ENCODE results near the gene FGF22. TPM values are rescaled to one million over a fixed set of nuclear protein-coding genes. Genes with fewer than 3 reads are reported as not detected.

Gene FGF22
- total and polyA plus RNA-seq, 4 donors, result 0.10 to 0.85 (median 0.34) TPM

DNA sequence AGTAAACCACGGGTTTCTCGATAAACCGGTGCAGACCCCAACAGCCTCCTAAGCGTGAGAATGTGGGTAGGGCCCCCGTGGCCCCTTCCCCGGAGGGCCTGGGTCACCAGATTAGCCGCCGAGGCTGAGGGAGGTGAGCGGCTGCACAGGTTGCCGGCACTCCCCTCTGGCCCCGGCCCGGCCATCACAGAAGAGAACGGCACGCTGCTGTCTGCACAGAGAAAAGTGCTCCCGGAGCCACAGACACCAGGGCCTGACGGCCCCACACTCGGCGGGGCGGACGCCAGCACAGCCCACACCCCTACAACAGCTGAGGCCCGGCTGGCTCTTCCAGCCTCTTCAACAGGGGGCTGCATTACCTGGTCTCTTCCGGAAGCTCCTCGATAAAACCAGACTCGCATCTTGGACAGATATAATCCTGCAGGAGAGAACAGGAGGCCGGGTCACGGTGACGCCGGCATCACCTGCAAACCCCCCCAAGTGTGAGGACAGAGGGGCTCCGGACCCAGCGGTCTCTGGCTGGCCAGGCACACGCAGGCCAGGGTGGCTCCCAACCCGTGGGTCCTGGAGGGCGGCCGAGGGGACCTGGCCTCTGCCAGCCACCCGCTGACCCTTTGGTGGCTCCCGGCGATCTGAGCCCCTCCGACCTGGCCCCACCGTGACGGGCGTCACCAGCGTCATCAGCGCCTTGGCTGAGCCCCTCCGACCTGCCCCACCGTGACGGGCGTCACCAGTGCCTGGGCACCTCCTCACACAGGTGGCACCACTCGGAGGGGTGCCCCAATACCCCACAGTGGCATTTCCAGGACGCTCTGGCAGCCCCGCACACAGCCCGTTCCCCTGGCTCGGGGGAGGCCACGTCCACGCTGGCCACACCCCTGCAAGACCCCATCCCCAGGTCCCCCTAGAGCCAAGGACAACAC, 13.0 kb downstream of the FGF22 start:
- Histone ChIP-seq H3K9me3 (ENCODE audit: control insufficient read depth in 4 of 4, insufficient read depth in 3 of 4, low read length in 3 of 4) (no peaks in the 10 kb centered on the region), H3K4me1 (ENCODE audit: control insufficient read depth in 5 of 5, insufficient read depth in 5 of 5, low read length in 5 of 5) (no peaks in the 10 kb centered on the region), H3K27me3 (ENCODE audit: control insufficient read depth in 3 of 3, insufficient read depth in 3 of 3, low read length in 2 of 3) (no peaks in the 10 kb centered on the region), H3K36me3 (ENCODE audit: control insufficient read depth in 4 of 4, insufficient read depth in 4 of 4, low read length in 4 of 4) (peaks cover 2 to 60% (median 10%) of the 10 kb centered on the region in 4 donors), H3K27ac (ENCODE audit: low read depth in 1 of 2, low read length in 1 of 2) (no peak overlapping the region), H3K4me3 (no peak overlapping the region), H3K9ac (ENCODE audit: insufficient read depth in 1 of 2, low read length in 2 of 2) (no peak overlapping the region)
- WGBS, 2 donors, result 94 to 95% methylated on average over 45 to 54 of the region's 54 CpGs
- TF ChIP-seq, protein P1, sequence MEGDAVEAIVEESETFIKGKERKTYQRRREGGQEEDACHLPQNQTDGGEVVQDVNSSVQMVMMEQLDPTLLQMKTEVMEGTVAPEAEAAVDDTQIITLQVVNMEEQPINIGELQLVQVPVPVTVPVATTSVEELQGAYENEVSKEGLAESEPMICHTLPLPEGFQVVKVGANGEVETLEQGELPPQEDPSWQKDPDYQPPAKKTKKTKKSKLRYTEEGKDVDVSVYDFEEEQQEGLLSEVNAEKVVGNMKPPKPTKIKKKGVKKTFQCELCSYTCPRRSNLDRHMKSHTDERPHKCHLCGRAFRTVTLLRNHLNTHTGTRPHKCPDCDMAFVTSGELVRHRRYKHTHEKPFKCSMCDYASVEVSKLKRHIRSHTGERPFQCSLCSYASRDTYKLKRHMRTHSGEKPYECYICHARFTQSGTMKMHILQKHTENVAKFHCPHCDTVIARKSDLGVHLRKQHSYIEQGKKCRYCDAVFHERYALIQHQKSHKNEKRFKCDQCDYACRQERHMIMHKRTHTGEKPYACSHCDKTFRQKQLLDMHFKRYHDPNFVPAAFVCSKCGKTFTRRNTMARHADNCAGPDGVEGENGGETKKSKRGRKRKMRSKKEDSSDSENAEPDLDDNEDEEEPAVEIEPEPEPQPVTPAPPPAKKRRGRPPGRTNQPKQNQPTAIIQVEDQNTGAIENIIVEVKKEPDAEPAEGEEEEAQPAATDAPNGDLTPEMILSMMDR (IDR thresholded peaks at IDR 0.05; ENCODE audit: control extremely low read depth, extremely low read depth), result no peak
- no peak for DNase-seq
- ATAC-seq (ENCODE audit: insufficient read depth, low FRiP score), result no peak

- ATAC-seq (ENCODE audit: insufficient read depth, low FRiP score) (no peak), DNase-seq (no peak)
- H3K4me3 ChIP-seq, result no peak overlapping the region
- H3K27ac ChIP-seq (ENCODE audit: low read depth in 1 of 2, low read length in 1 of 2), result no peak overlapping the region
- no peaks in the 10 kb centered on the region for H3K9me3 ChIP-seq (ENCODE audit: control insufficient read depth in 4 of 4, insufficient read depth in 3 of 4, low read length in 3 of 4)
- peaks cover 0 to 3% (median 0%) of the 10 kb centered on the region in 5 donors for H3K4me1 ChIP-seq (ENCODE audit: control insufficient read depth in 5 of 5, insufficient read depth in 5 of 5, low read length in 5 of 5)
- no peak overlapping the region for H3K9ac ChIP-seq (ENCODE audit: insufficient read depth in 1 of 2, low read length in 2 of 2)
- TF ChIP-seq, protein P1 (IDR thresholded peaks at IDR 0.05; ENCODE audit: control extremely low read depth, extremely low read depth), result no peak
- H3K27me3 ChIP-seq (ENCODE audit: control insufficient read depth in 3 of 3, insufficient read depth in 3 of 3, low read length in 2 of 3), result no peaks in the 10 kb centered on the region
- H3K36me3 ChIP-seq (ENCODE audit: control insufficient read depth in 4 of 4, insufficient read depth in 4 of 4, low read length in 4 of 4), result peaks cover 2 to 58% (median 10%) of the 10 kb centered on the region in 4 donors
- WGBS, 2 donors, result 85 to 92% methylated on average over 17 of the region's 17 CpGs
These were observed 13.7 kb downstream of the FGF22 start for GRCh38 chr19:653425-653824.

DNA sequence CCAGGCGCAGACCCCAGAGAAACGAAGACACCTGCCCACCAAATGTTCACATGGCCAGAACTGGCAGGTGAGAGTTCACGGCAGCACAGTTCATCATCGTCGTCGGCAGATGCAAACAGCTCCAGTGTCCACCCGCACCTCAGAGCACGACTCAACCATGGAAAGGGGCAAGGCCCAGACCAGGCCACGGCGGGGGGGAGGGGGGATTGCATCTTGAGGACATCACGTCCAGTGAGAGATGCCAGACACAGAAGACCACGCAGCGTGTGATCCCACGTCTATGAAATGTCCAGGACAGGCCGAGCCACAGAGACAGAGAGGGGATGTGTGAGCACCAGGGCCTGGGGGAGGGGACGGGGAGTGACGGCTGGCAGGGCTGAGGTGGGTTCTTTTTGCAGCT, 16.0 kb downstream of the FGF22 start:
- Histone ChIP-seq H3K9me3 (ENCODE audit: control insufficient read depth in 4 of 4, insufficient read depth in 3 of 4, low read length in 3 of 4) (no peaks in the 10 kb centered on the region), H3K9ac (ENCODE audit: insufficient read depth in 1 of 2, low read length in 2 of 2) (no peak overlapping the region), H3K4me1 (ENCODE audit: control insufficient read depth in 5 of 5, insufficient read depth in 5 of 5, low read length in 5 of 5) (peaks cover 0 to 25% (median 2%) of the 10 kb centered on the region in 5 donors), H3K4me3 (no peak overlapping the region), H3K27ac (ENCODE audit: low read depth in 1 of 2, low read length in 1 of 2) (no peak overlapping the region), H3K27me3 (ENCODE audit: control insufficient read depth in 3 of 3, insufficient read depth in 3 of 3, low read length in 2 of 3) (no peaks in the 10 kb centered on the region), H3K36me3 (ENCODE audit: control insufficient read depth in 4 of 4, insufficient read depth in 4 of 4, low read length in 4 of 4) (peaks cover 2 to 43% (median 5%) of the 10 kb centered on the region in 4 donors)
- TF ChIP-seq, protein P1 (IDR thresholded peaks at IDR 0.05; ENCODE audit: control extremely low read depth, extremely low read depth), result no peak
- no peak for ATAC-seq (ENCODE audit: insufficient read depth, low FRiP score)
- WGBS, 2 donors, result 83 to 85% methylated on average over 17 of the region's 17 CpGs
- no peak for DNase-seq

All from lung (tissue), 12 donors.